HS-5 (cell line): Measurements from ENCODE around the gene SH3RF3.

Source experiments
- DNase-seq: peaks from one replicate; pipeline ENCODE4 v3.0.0-alpha.2; 2012; ENCODE audit warnings: low read depth

Gene SH3RF3

GRCh38 chr2:109476641-109477441, 347.8 kb downstream of the SH3RF3 start:
- DNase-seq = no peak

GRCh38 chr2:109478906-109479493, 350.0 kb downstream of the SH3RF3 start:
- DNase-seq = no peak

- DNase-seq = no peak
Observed at GRCh38 chr2:109479804-109480203, 350.8 kb downstream of the SH3RF3 start.

GRCh38 chr2:109480486-109481195, 351.6 kb downstream of the SH3RF3 start:
- DNase-seq = no peak

GRCh38 chr2:109481196-109481555, 352.2 kb downstream of the SH3RF3 start:
- DNase-seq = no peak

- DNase-seq = no peak
Observed at GRCh38 chr2:109481599-109481998, 352.6 kb downstream of the SH3RF3 start.

- no peak for DNase-seq
Observed at GRCh38 chr2:109482361-109482861, 353.4 kb downstream of the SH3RF3 start.

GRCh38 chr2:109486711-109487535, 357.9 kb downstream of the SH3RF3 start:
- no peak for DNase-seq

- no peak for DNase-seq
Observed at GRCh38 chr2:109487536-109487869, 358.5 kb downstream of the SH3RF3 start.

- DNase-seq = no peak
Observed at GRCh38 chr2:109487871-109488655, 359.1 kb downstream of the SH3RF3 start.

GRCh38 chr2:109489296-109489695, 360.3 kb downstream of the SH3RF3 start:
- DNase-seq = no peak

- no peak for DNase-seq
Observed at GRCh38 chr2:109493176-109493935, 364.4 kb downstream of the SH3RF3 start.

- DNase-seq = no peak
Observed at GRCh38 chr2:109494351-109494750, 365.3 kb downstream of the SH3RF3 start.

GRCh38 chr2:109497463-109497862, 368.5 kb downstream of the SH3RF3 start:
- peak; percentile 20 for DNase-seq

GRCh38 chr2:109497911-109498870, 369.2 kb downstream of the SH3RF3 start:
- DNase-seq = no peak

- no peak for DNase-seq
Observed at GRCh38 chr2:109498906-109499305, 369.9 kb downstream of the SH3RF3 start.

GRCh38 chr2:109499566-109499965, 370.6 kb downstream of the SH3RF3 start:
- DNase-seq = no peak

GRCh38 chr2:109500910-109501309, 371.9 kb downstream of the SH3RF3 start:
- DNase-seq = no peak

GRCh38 chr2:109501461-109501860, 372.5 kb downstream of the SH3RF3 start:
- DNase-seq = no peak
